Osteoblast (primary cell): ENCODE measurements around the gene APBB3. TPM values are rescaled to one million over a fixed set of nuclear protein-coding genes. Genes with fewer than 3 reads are reported as not detected.

Experiments used
- DNase-seq: peaks from one replicate; pipeline ENCODE4 v3.0.0; 2011; ENCODE audit warnings: low spot score, mixed read lengths; ENCODE audit not compliant: insufficient read length; ENCODE audit errors: missing footprints
- H2AFZ ChIP-seq: 2 replicates; pipeline ENCODE4 v1.6.0; 2011; ENCODE audit warnings: mild to moderate bottlenecking, low read length
- H3K27ac ChIP-seq: 2 replicates; pipeline ENCODE4 v1.5.1; 2011; ENCODE audit warnings: mild to moderate bottlenecking, low read depth, low read length, moderate library complexity
- H3K27me3 ChIP-seq: 2 replicates; pipeline ENCODE4 v1.6.0; 2012; ENCODE audit warnings: mild to moderate bottlenecking, control low read depth, inconsistent platforms, low read length, moderate library complexity; ENCODE audit not compliant: insufficient read depth
- H3K36me3 ChIP-seq: 2 replicates; pipeline ENCODE4 v1.5.1; 2011; ENCODE audit warnings: mild to moderate bottlenecking, low read length, control low read depth, moderate library complexity; ENCODE audit not compliant: insufficient read depth
- H3K4me1 ChIP-seq: 2 replicates; pipeline ENCODE4 v1.5.1; 2011; ENCODE audit warnings: mild to moderate bottlenecking, low read length, control low read depth, moderate library complexity; ENCODE audit not compliant: insufficient read depth
- H3K4me2 ChIP-seq: 2 replicates; pipeline ENCODE4 v1.6.0; 2011; ENCODE audit warnings: mild to moderate bottlenecking, low read length; ENCODE audit not compliant: insufficient read depth
- H3K4me3 ChIP-seq: fragments of 200-600 bp; sonication (generic); 3 replicates; pipeline ENCODE4 v1.5.1; 2012; ENCODE audit warnings: mild to moderate bottlenecking, low read length, inconsistent platforms; ENCODE audit not compliant: insufficient read depth
- H3K79me2 ChIP-seq: 2 replicates; pipeline ENCODE4 v1.6.0; 2012; ENCODE audit warnings: mild to moderate bottlenecking, low read length, control low read depth, inconsistent platforms; ENCODE audit not compliant: insufficient read depth
- H3K9me3 ChIP-seq: 2 replicates; pipeline ENCODE4 v1.5.1; 2011; ENCODE audit warnings: low read depth, low read length, control low read depth
- H4K20me1 ChIP-seq: 2 replicates; pipeline ENCODE4 v1.6.0; 2012; ENCODE audit warnings: mild to moderate bottlenecking, low read length, control low read depth; ENCODE audit not compliant: insufficient read depth
- CTCF ChIP-seq: IDR thresholded peaks from 2 replicates; pipeline ENCODE4 v1.5.1; 2011; ENCODE audit warnings: mild to moderate bottlenecking, low read depth, low read length, moderate library complexity; ENCODE audit errors: extremely low read depth
- total RNA-seq: library from RNA; depleted of rRNA; stranded (reverse); fragments of >200 nt; gene quantifications from 2 replicates; pipeline ENCODE4 v1.2.3, GENCODE V29; 2012

Gene APBB3
- total RNA-seq, 1 donor, result 24.2 TPM

GRCh38 chr5:140550147-140551079 is 14.0 kb downstream of the APBB3 start:
- no peak for TF ChIP-seq CTCF
- H4K20me1 ChIP-seq, result peaks cover 26% of the 10 kb centered on the region
- H3K9me3 ChIP-seq, result no peaks in the 10 kb centered on the region
- no peak overlapping the region for H3K4me3 ChIP-seq
- H2AFZ ChIP-seq, result no peak overlapping the region
- DNase-seq, result peak; percentile 13
- H3K4me2 ChIP-seq, result no peak overlapping the region
- H3K27ac ChIP-seq, result peak overlapping the region; percentile 30
- peaks cover 29% of the 10 kb centered on the region for H3K4me1 ChIP-seq
- no peaks in the 10 kb centered on the region for H3K27me3 ChIP-seq
- H3K36me3 ChIP-seq, result peaks cover 45% of the 10 kb centered on the region
- H3K79me2 ChIP-seq, result peaks cover 55% of the 10 kb centered on the region

- DNase-seq, result peak; percentile 34
- Histone ChIP-seq H3K36me3 (peaks cover 46% of the 10 kb centered on the region), H3K4me3 (no peak overlapping the region), H3K27ac (peak overlapping the region; percentile 30), H3K27me3 (no peaks in the 10 kb centered on the region), H3K79me2 (peaks cover 45% of the 10 kb centered on the region), H3K4me1 (peaks cover 25% of the 10 kb centered on the region), H4K20me1 (peaks cover 22% of the 10 kb centered on the region), H2AFZ (no peak overlapping the region), H3K9me3 (no peaks in the 10 kb centered on the region), H3K4me2 (no peak overlapping the region)
- no peak for TF ChIP-seq CTCF
These were observed 14.9 kb downstream of the APBB3 start for GRCh38 chr5:140549237-140550144.

GRCh38 chr5:140548791-140549190 is 15.6 kb downstream of the APBB3 start:
- Histone ChIP-seq H3K27ac (peak overlapping the region; percentile 85), H2AFZ (no peak overlapping the region), H3K79me2 (peaks cover 38% of the 10 kb centered on the region), H3K27me3 (no peaks in the 10 kb centered on the region), H4K20me1 (peaks cover 17% of the 10 kb centered on the region), H3K4me2 (no peak overlapping the region), H3K4me3 (no peak overlapping the region), H3K4me1 (peaks cover 18% of the 10 kb centered on the region), H3K36me3 (peaks cover 46% of the 10 kb centered on the region), H3K9me3 (no peaks in the 10 kb centered on the region)
- peak; percentile 6 for DNase-seq
- TF ChIP-seq CTCF, result no peak

- peaks cover 12% of the 10 kb centered on the region for H4K20me1 ChIP-seq
- peak overlapping the region; percentile 70 for H3K4me3 ChIP-seq
- TF ChIP-seq CTCF, result no peak
- peaks cover 33% of the 10 kb centered on the region for H3K79me2 ChIP-seq
- peaks cover 46% of the 10 kb centered on the region for H3K36me3 ChIP-seq
- no peaks in the 10 kb centered on the region for H3K9me3 ChIP-seq
- H3K27ac ChIP-seq, result peak overlapping the region; percentile 85
- peak; percentile 8 for DNase-seq
- no peaks in the 10 kb centered on the region for H3K27me3 ChIP-seq
- H3K4me2 ChIP-seq, result peak overlapping the region; percentile 84
- peaks cover 13% of the 10 kb centered on the region for H3K4me1 ChIP-seq
- H2AFZ ChIP-seq, result no peak overlapping the region
These were observed 16.1 kb downstream of the APBB3 start for GRCh38 chr5:140548300-140548688.
